Measurements from ENCODE around the gene AGPAT4. TPM values are rescaled to one million over a fixed set of nuclear protein-coding genes. Genes with fewer than 3 reads are reported as not detected.
"Not testable (repeated sequence)": the region's sequence is repeated elsewhere in the genome, so short reads cannot be mapped to it uniquely, and the experiment has no call there.

The AGPAT4 gene
- total RNA-seq, 2 donors from 2014 or later, result 3.6 to 9.2 TPM

DNA sequence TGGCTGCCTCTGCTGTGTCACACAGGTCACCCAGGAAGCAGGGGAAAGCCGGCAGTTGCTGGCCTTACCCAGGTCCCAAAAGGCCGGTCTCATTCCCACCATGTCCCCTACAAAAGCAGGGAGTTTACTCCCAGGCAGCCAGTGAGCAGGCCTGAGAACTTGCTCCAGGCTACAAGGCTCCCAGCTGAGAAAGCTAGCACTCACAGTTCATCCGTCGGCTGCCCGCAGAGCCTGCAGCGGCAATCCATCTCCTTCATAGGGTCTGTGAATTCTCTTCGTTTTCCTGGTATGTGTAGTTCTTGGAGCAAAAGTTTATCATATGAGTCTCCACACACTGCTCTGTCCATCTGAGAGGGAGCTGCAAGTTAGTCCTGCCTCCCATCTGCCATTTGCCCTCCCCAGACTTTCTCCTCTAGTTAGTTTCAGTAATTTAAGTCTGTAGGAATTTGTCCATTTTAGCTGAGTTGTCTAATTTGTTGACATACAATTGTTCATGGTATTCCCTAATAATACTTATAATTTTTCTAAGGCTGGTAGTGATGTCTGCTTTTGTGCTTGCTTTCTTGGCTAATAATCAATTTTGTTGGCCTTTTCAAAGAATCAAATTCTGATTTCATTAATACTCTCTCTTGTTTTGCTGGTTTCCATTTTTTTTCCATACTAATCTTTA is 146.7 kb downstream of the AGPAT4 start:
- no peak overlapping the region for H3K9ac ChIP-seq (ENCODE audit: low read depth in 2 of 2, low read length in 2 of 2)
- H3K36me3 ChIP-seq, result no peaks in the 10 kb centered on the region
- H3K27ac ChIP-seq, result no peak overlapping the region
- intact Hi-C loops (cut with DNase I), result no loop called here
- H3K9me3 ChIP-seq, result no peaks in the 10 kb centered on the region
- H3K27me3 ChIP-seq, result no peaks in the 10 kb centered on the region
- H3K4me1 ChIP-seq, result no peaks in the 10 kb centered on the region
- no peak for DNase-seq
- H3K4me3 ChIP-seq, result no peak overlapping the region
- TF ChIP-seq, protein P1, sequence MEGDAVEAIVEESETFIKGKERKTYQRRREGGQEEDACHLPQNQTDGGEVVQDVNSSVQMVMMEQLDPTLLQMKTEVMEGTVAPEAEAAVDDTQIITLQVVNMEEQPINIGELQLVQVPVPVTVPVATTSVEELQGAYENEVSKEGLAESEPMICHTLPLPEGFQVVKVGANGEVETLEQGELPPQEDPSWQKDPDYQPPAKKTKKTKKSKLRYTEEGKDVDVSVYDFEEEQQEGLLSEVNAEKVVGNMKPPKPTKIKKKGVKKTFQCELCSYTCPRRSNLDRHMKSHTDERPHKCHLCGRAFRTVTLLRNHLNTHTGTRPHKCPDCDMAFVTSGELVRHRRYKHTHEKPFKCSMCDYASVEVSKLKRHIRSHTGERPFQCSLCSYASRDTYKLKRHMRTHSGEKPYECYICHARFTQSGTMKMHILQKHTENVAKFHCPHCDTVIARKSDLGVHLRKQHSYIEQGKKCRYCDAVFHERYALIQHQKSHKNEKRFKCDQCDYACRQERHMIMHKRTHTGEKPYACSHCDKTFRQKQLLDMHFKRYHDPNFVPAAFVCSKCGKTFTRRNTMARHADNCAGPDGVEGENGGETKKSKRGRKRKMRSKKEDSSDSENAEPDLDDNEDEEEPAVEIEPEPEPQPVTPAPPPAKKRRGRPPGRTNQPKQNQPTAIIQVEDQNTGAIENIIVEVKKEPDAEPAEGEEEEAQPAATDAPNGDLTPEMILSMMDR (IDR thresholded peaks at IDR 0.05), result no peak

DNA sequence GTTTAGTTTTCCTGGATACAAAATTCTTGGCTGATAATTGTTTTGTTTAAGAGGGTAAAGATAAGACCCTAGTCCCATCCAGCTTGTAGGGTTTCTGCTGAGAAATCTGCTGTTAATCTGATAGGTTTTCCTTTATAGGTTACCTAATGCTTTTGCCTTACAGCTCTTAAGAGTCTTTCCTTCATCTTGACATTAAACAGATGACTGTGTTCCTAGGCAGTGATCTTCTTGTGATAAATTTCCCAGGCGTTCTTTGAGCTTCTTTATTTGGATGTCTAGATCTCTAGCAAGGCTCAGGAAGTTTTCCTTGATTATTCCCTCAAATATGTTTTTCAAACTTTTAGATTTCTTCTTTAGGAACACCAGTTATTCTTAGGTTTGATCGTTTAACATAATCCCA is 148.3 kb downstream of the AGPAT4 start:
- Histone ChIP-seq H3K9me3 (no peaks in the 10 kb centered on the region), H3K4me3 (no peak overlapping the region), H3K27ac (no peak overlapping the region), H3K36me3 (no peaks in the 10 kb centered on the region), H3K9ac (ENCODE audit: low read depth in 2 of 2, low read length in 2 of 2) (no peak overlapping the region), H3K4me1 (no peaks in the 10 kb centered on the region), H3K27me3 (no peaks in the 10 kb centered on the region)
- TF ChIP-seq, protein P1 (IDR thresholded peaks at IDR 0.05), result no peak
- intact Hi-C loops (cut with DNase I), result no loop called here
- no peak for DNase-seq

DNA sequence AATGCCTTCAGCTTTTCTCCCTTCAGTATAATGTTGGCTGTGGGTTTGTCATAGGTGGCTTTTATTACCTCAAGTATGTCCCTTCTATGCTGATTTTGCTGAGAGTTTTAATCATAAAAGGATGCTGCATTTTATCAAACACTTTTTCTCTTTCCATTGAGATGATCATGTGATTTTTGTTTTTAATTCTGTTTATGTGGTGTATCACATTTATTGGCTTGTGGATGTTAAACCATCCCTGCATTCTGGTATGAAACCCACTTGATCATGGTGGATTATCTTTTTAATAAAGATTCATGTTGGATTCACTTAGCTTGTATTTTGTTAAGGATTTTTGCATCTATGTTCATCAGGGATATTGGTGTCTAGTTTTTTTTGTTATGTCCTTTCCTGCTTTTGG is 150.5 kb downstream of the AGPAT4 start:
- H3K4me1 ChIP-seq; H3K27ac ChIP-seq; H3K9ac ChIP-seq (ENCODE audit: low read depth in 2 of 2, low read length in 2 of 2); H3K36me3 ChIP-seq; DNase-seq; H3K4me3 ChIP-seq; H3K9me3 ChIP-seq; intact Hi-C loops (cut with DNase I); H3K27me3 ChIP-seq: not testable (repeated sequence)

DNA sequence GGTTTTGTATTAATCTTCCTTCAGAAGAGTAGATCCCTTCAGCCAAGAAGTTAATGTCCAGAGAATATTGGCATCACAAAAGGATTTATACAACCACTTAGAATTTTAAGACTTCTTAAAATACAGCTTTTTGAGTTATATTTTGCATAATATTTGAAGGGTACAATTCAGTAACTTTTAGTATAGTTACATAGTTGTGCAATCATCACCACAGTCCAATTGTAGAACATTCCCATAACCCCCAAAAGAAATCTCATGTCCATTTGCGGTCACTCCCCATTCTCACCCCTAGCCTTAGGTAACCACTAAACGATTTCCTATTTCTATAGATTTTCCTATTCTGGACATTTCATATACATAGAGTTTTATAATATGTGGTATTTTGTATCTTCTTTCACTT is 155.9 kb downstream of the AGPAT4 start:
- Histone ChIP-seq H3K9ac (ENCODE audit: low read depth in 2 of 2, low read length in 2 of 2) (no peak overlapping the region), H3K4me3 (no peak overlapping the region), H3K4me1 (no peaks in the 10 kb centered on the region), H3K9me3 (no peaks in the 10 kb centered on the region), H3K27me3 (no peaks in the 10 kb centered on the region), H3K36me3 (no peaks in the 10 kb centered on the region), H3K27ac (no peak overlapping the region)
- DNase-seq, result no peak
- TF ChIP-seq, protein P1 (IDR thresholded peaks at IDR 0.05), result no peak
- intact Hi-C loops (cut with DNase I), result no loop called here

DNA sequence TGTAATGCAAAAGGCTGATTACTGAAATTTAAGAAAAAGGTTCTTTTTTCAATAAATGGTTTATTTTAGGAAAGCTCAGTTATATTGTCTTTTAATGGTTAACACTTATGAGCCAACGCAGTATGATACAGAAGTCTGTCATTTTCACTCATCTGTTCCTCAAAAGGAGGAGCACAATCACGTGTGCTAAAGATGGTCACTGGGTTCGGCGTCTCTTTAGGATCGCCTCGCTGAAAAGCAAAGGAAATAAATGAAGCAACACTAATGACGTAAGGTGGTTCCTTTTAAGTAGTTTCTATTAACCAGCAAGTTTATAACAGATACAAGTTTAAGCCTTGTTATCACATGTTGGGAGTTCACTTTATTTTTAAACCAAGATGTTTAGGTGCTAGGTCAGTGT is 156.6 kb downstream of the AGPAT4 start:
- TF ChIP-seq, protein P1 (IDR thresholded peaks at IDR 0.05), result no peak
- no peak for DNase-seq

DNA sequence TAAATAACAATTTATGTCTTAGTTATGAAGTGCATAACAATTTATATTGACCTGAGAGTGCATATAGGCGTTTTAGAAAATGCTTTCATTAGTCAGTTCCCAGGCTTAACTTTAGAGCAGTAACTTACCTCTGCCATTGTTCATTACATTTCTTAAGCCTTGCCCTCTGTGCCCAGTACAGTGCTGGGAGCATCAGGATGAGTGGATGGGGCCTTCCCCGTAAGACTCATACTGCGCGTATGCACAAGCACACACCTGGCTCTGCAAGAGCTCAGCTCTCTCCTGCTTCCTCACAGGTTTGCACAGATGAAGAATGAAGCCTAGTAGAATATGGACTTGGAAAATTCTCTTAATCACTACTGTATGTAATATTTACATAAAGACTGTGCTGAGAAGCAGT is 157.3 kb downstream of the AGPAT4 start:
- H3K36me3 ChIP-seq, result no peaks in the 10 kb centered on the region

More for the DNA sequence above, 156.6 kb downstream of the AGPAT4 start:
- no peaks in the 10 kb centered on the region for H3K36me3 ChIP-seq
- no peak overlapping the region for H3K9ac ChIP-seq (ENCODE audit: low read depth in 2 of 2, low read length in 2 of 2)
- H3K27ac ChIP-seq, result no peak overlapping the region
- H3K27me3 ChIP-seq, result no peaks in the 10 kb centered on the region
- no peaks in the 10 kb centered on the region for H3K4me1 ChIP-seq
- H3K9me3 ChIP-seq, result no peaks in the 10 kb centered on the region
- intact Hi-C loops (cut with DNase I), result no loop called here
- no peak overlapping the region for H3K4me3 ChIP-seq

More for the DNA sequence above, 157.3 kb downstream of the AGPAT4 start:
- no peaks in the 10 kb centered on the region for H3K4me1 ChIP-seq
- no peak overlapping the region for H3K4me3 ChIP-seq
- H3K9ac ChIP-seq (ENCODE audit: low read depth in 2 of 2, low read length in 2 of 2), result no peak overlapping the region
- H3K27me3 ChIP-seq, result no peaks in the 10 kb centered on the region
- H3K27ac ChIP-seq, result no peak overlapping the region
- DNase-seq, result no peak
- H3K9me3 ChIP-seq, result no peaks in the 10 kb centered on the region
- TF ChIP-seq, protein P1 (IDR thresholded peaks at IDR 0.05), result no peak
- intact Hi-C loops (cut with DNase I), result no loop called here
